HG02852 (cell line): ENCODE measurements around the gene CDH13.

ENCODE experiments used
- ATAC-seq: cut with Tn5 transposase; IDR thresholded peaks from one replicate; pipeline ENCODE4 v1.9.1; 2021; ENCODE audit warnings: mild to moderate bottlenecking, moderate library complexity; ENCODE audit not compliant: unreplicated experiment

Gene CDH13

DNA sequence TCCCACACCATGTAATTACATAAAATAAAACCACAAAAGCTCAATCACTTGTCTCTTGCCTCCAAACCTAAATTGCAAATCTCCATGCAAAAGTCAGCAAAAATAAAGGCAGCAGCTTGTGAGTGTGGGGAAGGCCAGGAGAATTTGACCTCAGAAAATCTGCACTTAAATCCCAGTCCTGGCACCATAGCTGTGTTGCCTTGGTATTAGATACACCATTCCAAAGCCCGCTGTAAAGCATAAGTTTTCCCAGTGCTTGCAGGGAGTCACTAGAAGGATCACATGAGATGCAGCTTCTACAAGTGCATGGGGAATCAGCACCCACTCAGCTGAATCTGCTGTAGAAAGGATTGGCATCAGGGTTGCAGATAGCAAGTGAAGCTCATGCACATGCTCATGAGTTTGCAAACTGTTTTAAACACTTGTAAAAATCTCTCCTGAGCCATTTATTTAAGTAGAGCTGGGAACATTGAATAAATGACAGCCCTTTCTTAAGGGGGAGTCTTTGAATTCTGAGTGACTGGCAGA lies 686.0 kb downstream of the CDH13 start:
- no peak for ATAC-seq

DNA sequence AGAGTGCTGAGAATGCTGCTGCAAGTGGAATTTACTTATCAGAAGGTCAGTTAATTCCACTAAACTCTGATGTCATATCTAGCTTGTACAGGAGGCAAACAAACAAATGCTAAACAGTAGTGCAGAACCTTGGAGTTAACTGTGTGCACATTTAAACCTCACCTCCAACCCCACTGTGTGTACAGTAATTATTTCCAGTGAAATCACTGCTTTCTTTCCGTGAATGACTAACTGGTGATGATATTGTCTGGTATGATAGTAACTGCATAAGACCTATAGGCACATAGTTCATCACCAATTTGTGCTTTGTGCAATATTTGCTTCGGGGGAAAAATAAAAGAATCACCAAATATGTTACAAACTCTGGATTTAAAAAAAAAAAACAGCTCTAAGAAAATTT lies 688.5 kb downstream of the CDH13 start:
- ATAC-seq = no peak

DNA sequence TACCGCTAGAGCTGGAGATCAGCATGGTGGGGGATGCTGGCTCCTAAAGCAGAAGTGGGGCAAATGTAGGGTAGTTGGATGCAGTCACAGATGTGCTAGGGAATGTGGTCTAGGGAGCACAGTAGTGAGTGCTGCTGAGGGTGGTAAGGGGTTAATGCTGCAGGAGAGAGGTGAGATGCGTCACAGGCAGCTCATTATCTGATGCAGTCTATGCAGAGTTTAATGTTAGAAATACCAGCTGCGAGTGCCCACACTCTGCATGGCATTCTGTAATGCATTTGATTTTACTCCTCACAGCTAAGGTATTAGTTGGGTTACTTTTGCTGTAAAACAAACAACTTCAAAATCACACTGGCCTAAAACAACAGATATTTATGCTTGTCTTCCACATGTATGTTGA lies 689.7 kb downstream of the CDH13 start:
- no peak for ATAC-seq

DNA sequence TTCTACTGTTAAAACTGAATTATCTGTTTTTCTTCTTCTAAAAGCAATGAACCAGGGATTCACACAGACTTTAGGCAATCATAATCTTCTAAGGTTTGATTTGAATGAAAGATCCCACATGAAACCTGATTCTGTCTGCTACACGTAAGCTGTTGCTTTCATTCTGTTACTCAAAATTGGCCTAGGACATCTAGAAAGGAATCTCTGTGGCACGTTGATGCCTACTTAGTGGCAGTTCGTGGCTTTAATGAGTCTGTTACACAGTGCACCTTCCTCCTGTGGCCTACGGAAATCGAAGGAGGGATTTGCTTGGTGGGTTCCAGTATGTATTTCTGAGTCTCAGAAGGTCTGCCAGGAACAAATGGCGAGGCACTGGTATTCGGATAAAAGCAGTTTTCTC lies 691.6 kb downstream of the CDH13 start:
- no peak for ATAC-seq

DNA sequence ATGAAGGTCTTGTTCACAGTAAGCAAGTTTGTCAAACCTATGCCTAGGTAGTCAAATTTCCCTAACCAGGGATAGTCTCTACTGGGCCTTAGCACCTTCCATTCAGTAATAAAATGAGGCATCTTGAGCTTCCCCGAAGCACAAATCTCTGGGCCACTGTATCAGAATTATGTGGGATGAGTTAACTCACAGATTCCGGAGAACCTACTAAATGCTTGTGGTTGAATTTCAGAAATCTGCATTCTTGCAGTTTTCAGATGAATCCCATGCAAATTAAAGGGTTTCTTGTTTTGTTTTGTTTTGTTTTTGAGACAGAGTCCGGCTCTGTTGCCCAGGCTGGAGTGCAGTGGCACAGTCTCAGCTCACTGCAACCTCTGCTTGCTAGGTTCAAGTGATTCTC lies 702.2 kb downstream of the CDH13 start:
- no peak for ATAC-seq

DNA sequence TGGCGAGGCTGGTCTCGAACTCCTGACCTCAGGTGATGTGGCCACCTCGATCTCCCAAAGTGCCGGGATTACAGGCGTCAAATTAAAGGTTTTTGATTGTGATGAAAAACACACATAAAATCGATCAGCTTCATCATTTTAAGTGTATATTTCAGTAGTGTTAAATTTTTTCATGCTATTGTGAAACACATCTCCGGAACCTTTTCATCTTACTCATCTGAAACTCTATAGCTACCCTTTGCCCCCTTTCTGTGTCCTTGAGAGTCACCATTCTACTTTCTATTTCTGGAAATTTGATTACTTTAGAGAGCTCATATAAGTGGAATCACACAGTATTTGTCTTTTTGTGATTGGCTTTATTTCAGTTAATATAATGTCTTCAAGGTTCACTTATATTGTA lies 702.7 kb downstream of the CDH13 start:
- ATAC-seq = no peak

DNA sequence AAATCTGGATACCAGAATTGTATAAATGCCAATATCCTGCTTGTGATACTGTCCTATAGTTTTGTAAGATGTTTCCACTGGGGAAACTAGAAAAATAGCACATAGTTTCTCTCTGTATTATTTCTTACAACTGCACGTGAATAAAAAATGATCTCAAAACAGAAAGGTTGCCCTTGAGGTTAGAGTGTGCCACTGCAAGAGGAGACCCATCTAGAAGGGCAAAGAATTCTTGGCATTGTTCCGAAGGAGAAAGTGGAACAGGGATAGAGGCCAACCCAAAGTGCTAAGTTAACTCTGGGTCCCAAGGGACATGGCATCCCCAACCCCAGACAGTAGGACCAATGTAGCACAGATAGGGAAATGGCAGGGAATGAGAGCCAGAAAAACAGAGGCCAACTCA lies 703.5 kb downstream of the CDH13 start:
- ATAC-seq = no peak

DNA sequence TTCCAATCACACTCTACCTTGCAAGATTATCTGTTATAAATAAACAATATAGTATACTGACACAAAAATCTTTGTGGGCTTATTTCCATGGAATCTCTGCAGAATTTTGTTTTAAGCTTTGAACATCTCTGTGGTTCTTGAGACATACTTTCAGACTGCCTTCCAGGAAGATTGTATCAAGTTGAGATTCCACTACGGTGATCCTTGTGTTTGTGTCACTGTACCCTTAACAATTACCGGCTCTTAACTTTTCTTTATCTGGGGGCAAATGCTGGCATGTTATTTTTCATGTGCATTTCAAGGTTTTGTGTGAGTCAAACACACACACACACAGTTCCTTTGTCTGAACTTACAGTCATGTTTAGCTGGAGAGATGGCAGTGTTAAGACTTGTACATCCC lies 708.3 kb downstream of the CDH13 start:
- ATAC-seq = no peak

DNA sequence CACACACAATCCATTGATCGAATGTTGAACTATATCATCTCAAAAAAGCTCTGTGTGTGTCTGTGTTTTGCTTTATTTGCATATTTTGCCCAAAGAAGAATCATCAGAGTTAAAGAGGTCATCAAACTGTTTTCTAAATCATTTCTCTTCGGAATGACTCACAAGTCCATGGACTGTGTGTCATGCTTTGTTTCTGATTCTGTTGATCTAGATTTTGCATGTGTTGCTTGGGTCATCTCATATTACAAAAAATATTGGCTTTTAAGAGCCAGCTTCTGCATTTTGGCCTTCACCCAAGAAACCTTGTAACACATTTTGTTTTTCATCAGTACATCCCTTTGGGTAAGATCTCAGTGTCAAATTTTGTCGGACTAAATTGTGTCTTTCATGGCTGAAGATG lies 709.8 kb downstream of the CDH13 start:
- no peak for ATAC-seq

DNA sequence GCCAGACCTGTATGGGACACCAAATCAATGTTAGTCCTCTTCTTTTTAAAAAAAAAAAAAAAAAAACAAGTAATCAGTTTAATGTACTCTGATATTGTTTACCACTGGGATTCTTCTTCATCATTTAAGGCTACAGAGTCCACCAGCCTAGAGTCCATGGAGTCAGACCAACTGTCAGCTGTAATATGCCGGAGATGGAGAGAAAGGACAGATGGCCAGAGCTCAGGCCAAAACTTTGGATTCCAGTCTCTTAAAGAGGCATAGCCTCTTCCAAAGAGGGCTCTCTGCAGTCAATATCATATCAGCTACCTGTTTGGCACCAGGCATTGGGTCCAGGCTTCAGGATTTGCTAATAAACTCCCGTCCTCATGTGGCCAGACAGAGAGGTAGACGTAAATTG lies 711.4 kb downstream of the CDH13 start:
- ATAC-seq = no peak

DNA sequence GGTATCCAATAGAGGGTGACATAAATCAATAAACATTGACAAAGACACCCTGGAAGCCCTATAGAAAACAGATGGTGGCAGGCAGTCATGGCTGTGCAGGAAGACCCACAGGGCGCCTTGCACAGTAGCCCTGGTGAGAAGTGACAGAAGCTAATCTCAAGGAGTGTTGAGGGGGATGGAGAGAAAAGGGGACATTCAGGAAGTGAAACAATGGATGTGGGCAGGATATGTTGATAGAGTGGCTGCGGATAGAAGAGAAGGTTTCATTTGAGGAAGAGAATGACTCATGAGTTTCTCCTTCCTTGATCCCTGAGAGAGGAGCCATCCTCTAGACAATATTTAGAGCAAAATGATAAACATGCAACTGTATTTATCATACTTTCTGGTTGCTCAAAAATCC lies 712.2 kb downstream of the CDH13 start:
- no peak for ATAC-seq

DNA sequence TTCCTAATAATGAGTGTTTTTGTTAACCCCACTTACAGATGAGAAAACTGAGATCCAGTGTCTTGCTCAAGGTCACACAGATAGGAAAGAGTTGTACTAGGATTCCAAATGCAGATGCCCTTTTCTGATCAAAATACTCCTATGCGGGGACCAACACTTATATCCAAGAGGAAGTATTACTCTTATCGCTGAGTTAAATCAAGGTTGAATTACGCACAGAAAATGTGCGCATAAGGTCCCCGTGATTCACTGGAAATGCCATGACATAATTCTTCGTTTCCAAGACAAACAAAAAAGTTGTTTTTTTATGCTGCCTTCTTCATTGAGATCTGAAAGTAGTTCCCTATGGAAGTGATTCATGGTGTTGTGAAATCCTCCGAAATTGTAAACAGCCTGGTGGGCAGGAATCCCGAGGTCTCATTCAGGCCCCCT lies 717.2 kb downstream of the CDH13 start:
- ATAC-seq = no peak

DNA sequence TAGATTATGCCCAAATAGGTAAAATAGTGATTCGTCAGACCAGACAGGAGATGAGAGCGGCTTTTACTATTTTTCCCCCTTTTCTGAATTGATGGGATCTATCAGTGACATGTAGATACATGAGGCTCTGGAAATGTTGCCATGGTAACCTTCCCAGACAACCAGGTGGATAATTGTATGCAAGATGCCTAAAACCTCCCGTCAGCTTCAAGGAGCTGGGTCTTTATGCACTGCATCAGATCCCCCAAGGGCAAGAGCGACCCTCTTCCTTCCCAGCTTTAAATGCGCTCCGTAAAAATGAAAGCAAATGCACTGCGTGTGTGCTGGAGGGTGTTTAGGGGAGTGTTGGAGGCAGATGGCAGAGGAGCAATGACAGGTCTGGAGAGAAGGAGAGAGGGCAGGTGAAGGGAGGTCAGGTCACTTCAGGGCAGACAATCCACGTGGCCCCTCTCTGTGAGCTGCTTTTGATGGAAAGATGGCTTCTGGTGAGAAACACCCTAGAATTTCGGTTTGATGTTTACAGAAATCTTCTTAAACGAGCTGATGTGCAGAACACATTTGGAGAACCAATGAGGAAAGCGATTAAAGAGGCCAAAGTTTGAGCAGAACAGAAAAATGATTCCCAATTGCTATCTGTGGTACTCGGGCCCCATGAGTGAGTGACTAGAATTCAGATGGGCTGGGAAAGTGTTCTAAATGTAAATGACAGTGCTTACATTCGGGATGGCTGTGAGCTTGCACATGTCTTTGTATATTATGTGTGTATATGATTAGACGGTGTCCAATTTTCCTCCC lies 719.3 kb downstream of the CDH13 start:
- no peak for ATAC-seq

DNA sequence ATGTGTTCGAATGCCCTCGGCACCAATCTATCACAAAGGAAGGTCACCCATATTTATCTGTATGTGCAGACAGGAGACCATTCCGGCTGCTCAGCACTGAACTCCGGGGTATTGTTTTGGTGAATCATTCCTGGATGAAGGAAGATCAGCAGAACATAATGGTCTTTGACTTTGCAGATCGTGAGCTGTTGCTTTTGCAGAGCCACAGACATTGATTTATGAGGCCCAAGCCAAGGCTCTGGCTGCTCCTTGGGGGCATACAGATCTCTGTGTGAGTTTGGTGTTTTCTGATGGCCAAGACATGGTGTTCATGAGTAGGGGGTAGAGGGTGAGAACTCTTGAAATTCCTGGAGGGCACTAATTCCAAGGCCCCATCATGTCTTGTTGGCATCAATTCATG lies 722.2 kb downstream of the CDH13 start:
- ATAC-seq = no peak

DNA sequence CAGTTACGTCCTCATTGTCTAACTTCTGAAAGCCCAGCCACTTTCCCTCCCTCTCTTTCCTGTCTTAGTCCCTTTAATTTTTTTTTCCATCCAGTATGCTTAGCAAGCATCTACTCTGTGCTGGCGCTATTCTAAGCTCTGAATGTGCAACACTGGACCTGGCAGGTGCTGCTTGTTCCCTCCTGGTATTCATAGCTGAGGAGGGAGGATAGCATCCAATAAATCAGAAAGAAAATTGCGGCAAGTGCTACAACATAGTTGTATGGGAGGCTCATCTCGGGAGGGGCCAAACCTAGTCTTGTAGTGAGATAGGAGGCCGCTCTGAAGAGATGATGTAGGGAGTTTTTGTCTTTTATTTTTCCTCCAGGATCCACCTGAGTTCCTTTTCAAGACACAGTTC lies 723.7 kb downstream of the CDH13 start:
- no peak for ATAC-seq

DNA sequence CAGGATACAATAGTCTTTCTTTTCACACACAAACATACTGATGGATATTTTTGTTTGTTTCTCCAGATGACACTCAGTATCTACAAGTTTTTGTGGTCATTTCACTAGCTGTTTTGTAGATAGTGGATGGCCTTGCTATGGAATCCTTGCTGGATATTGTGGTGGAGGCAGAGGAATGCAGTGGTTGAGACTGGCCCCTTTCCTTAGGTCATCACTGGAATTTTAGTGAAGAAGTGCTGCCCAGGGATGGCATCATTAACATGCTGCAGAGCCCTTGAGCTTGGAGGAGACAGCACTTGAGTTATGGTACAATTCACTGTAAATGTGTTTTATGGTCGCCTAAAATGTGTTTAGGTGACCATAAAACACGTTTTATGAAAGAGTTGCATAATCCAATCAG lies 725.1 kb downstream of the CDH13 start:
- ATAC-seq = no peak

DNA sequence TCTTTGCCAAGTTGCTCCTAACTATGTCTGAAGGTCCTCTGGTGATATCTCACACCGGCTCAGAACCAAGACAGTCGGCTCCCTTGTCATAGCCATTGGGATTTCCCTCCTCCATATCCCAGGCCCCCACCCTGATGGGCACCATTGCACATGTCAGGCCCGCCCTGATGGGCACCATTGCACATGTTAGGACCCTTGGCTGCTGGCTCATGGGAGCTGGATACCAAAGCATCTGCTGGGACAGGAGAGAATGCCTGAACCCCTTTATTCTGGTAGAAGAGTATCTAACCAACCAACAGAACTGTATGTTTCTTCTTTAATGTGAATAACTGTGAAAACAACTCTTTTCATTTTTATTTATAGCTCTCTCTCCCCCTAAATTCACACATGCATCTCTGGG lies 726.5 kb downstream of the CDH13 start:
- no peak for ATAC-seq

DNA sequence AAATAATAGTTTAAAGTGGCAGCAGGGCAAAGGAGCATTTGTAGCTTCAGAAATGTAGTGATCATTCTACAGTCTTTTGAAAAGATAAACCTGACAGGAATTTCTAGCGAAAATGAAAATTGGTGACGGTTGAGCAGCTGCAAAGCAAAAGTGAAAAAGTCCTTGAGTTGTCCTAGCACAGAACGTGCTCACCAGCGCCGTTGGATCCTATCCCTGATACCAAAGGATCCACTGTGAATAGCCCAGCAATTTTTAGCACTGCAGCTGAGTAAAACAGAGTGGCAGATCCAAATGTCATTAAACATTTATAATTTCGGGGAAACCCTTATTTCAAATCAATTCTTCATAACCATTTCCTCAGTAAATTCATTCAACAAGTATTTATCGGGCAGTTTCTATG lies 727.2 kb downstream of the CDH13 start:
- no peak for ATAC-seq

DNA sequence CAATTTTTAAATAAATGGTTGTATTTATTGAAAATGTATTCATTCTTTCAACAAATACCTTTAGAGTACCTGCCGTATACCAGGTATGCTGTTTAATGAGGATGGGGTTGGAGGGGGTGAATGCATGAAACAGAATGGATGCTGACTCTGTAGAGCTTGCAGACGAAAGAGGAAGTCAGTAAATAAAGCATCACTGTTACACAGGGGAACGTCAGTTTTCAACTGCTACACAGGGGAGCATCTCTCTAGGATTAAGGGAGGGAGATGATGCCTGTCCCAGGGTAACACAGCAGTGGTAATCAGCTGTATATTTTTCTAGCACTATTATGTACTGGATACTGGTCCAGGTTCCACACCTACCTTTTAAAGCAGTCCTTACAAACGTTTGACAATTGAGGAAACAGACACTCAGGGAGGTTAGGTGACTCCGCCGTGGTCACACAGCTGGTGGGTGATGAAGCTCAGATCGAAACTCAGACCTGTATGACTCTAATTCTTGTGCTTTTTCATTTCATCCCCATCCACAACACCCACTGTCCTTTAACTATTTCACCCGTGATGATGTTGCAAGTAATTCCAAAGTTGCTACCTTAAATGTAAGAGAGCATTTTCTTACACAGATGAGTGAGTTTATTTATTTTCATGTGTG lies 728.9 kb downstream of the CDH13 start:
- ATAC-seq = no peak

DNA sequence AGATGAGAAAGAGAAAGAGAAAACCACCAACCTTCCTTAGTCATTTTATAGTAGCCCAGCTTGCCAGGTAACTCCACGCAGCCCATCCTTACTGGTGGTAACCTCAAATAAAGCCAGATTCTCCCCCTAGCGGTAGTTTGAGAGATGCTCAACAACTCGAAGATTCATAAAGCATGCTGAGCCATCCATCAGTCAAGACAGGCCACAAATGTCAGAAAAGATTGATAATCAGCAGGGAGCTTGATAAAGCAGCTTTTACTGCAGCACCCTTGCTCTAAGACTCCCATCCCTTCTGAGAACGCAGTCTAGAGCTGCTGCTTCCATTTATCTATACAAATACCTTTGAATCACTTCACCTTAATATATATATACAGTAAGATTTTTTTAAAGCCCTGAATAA lies 729.5 kb downstream of the CDH13 start:
- ATAC-seq = no peak

DNA sequence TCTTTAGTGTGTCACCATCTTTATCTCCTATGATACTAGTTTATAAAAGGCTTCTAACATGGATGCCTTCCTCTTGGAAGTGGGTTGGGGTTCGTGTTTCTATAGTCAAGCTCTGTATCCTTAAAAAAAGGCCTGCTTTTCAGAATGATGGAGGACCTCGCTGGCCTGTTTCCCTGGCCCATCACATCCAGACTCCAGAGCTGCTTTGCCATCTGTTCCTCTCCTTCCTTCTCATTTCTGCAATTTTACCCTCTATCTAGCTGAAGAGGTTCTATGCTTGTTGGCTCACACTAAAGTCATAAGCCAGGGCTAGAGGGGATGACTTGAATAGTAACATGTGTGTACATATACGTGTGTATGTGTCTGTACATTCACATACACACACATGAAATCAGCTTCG lies 730.2 kb downstream of the CDH13 start:
- no peak for ATAC-seq

DNA sequence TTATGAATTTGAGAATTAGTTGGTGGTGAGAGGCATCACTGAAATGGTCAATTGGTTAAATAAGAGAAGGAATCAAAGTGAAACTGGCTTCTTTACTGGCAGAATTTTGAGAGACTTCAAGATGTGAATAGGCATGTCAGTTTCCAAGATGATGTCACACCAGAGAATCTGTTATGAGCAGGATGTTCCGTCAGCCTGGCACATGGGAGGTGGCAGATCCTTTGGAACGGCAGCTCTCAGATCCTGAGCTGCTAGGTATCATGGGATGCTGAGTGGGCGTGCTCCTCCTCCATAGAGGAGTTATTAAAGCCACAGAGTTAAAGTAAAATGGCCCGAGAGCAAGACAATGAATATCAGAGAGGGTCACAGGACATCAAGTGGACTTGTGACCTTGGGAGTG lies 736.8 kb downstream of the CDH13 start:
- no peak for ATAC-seq

DNA sequence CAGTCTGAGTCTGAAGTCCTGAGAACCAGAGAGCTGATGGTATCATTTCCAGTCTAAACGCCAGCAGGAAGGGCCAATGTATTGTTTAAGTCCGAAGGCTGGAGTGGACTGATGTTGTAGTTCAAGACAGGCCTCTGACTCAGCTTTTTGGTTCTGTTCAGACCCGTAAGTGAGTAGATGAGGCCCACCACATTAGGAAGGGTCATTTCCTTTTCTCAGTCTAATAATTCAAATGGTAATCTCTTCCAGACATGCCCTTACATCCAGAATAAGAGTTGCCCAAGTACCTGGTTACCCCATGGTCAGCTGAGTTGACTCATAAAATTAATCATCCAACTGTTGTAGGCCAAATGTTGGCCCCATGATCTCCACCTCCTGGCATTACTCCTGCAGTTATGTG lies 738.4 kb downstream of the CDH13 start:
- no peak for ATAC-seq
